ENCODE results near the gene CHST11. TPM values are rescaled to one million over a fixed set of nuclear protein-coding genes. Genes with fewer than 3 reads are reported as not detected.

Gene CHST11
- total and polyA plus RNA-seq, 2 donors from 2014 or later: 2.0 to 23.3 TPM

DNA sequence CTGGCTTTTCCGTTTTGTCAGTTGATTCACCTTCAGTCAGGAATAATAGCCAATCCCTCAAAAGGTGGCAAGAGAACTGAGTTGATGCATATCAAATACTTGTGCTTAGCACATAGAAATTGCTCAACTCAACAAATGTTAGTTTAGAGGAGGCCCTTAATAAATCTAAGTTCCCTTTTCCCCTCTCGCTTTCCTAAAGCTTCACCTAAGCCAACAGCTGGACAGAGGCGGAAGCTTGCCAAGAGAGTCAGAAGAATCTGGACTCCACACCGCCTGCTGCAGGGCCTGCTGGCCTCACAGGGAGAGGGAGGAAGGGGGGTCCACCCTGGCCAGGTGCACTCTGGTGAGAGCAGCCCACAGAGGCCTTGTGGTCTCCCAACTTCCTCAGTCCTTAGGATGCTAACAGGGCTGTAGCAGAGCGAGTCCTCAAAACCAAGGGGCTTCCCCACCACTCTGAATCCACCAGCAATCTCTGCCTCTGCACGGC is 213.1 kb downstream of the CHST11 start:
- Histone ChIP-seq H3K9ac (ENCODE audit: low read length in 3 of 3) (no peak overlapping the region), H3K4me3 (ENCODE audit: low read length in 3 of 3) (no peak overlapping the region), H3K27me3 (ENCODE audit: control insufficient read depth, insufficient read depth, low read length) (no peaks in the 10 kb centered on the region), H3K4me1 (ENCODE audit: control insufficient read depth in 2 of 3, insufficient read depth in 2 of 3, low read depth in 1 of 3, low read length in 3 of 3) (peaks cover 0 to 40% (median 24%) of the 10 kb centered on the region in 3 donors), H3K27ac (ENCODE audit: low read depth in 2 of 2, low read length in 2 of 2) (no peak overlapping the region), H3K9me3 (ENCODE audit: control insufficient read depth in 2 of 3, insufficient read depth in 1 of 3, low read length in 3 of 3) (no peaks in the 10 kb centered on the region), H3K36me3 (ENCODE audit: control insufficient read depth in 2 of 3, insufficient read depth in 3 of 3, low read length in 3 of 3) (no peaks in the 10 kb centered on the region)
- DNase-seq (peak in 2 of 5 donors; percentile 44 to 78), FAIRE-seq (no peak)
- TF ChIP-seq, protein P1, sequence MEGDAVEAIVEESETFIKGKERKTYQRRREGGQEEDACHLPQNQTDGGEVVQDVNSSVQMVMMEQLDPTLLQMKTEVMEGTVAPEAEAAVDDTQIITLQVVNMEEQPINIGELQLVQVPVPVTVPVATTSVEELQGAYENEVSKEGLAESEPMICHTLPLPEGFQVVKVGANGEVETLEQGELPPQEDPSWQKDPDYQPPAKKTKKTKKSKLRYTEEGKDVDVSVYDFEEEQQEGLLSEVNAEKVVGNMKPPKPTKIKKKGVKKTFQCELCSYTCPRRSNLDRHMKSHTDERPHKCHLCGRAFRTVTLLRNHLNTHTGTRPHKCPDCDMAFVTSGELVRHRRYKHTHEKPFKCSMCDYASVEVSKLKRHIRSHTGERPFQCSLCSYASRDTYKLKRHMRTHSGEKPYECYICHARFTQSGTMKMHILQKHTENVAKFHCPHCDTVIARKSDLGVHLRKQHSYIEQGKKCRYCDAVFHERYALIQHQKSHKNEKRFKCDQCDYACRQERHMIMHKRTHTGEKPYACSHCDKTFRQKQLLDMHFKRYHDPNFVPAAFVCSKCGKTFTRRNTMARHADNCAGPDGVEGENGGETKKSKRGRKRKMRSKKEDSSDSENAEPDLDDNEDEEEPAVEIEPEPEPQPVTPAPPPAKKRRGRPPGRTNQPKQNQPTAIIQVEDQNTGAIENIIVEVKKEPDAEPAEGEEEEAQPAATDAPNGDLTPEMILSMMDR (IDR thresholded peaks at IDR 0.05; ENCODE audit: borderline replicate concordance, extremely low read depth, insufficient read depth): no peak
- intact Hi-C loops (cut with DNase I): no loop called here

DNA sequence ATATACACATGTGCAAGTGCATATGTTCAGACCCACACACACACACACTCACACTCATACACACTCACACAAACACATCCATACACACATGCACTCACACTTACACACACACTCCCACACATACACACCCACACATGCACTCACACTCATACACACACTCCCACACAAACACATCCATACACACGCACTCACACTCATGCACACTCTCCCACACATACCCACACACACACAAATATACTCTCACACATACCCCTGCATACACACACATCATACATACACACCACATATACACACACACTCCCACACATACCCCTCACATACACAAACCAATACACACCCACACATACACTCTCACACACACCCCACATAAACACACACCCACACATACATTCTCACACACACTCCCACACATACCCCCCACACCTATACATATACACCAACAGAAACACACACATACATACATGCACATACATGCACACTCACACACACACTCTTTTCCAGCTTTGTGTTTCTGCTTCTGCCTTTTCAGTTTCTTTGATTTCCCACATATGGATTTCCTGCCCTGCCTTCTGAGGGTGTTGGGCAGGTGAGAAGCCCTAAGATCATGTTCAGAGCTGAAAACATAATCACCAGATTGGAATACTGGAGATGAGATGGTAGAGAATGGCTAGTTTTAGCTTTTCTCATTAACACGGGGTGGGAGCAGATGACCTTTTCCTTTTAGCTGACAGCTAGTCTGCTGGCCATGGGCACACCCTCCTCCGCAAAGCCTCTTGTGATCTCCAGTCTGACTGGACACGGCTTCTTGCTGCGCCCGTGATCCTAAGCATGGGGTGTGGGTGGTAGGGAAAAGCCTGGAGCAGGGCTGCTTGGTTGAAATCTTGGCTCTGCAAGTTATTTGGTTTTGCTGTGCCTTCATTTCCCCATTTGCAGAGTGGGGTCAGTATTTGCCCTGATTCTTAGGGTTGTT is 214.0 kb downstream of the CHST11 start:
- no peak overlapping the region for H3K4me3 ChIP-seq (ENCODE audit: low read length in 3 of 3)
- intact Hi-C loops (cut with DNase I): no loop called here
- no peak overlapping the region for H3K9ac ChIP-seq (ENCODE audit: low read length in 3 of 3)
- H3K27me3 ChIP-seq (ENCODE audit: control insufficient read depth, insufficient read depth, low read length): no peaks in the 10 kb centered on the region
- FAIRE-seq (no peak), DNase-seq (no peak)
- H3K9me3 ChIP-seq (ENCODE audit: control insufficient read depth in 2 of 3, insufficient read depth in 1 of 3, low read length in 3 of 3): no peaks in the 10 kb centered on the region
- H3K4me1 ChIP-seq (ENCODE audit: control insufficient read depth in 2 of 3, insufficient read depth in 2 of 3, low read depth in 1 of 3, low read length in 3 of 3): peaks cover 0 to 40% (median 24%) of the 10 kb centered on the region in 3 donors
- no peaks in the 10 kb centered on the region for H3K36me3 ChIP-seq (ENCODE audit: control insufficient read depth in 2 of 3, insufficient read depth in 3 of 3, low read length in 3 of 3)
- no peak overlapping the region for H3K27ac ChIP-seq (ENCODE audit: low read depth in 2 of 2, low read length in 2 of 2)
- TF ChIP-seq, protein P1 (IDR thresholded peaks at IDR 0.05; ENCODE audit: borderline replicate concordance, extremely low read depth, insufficient read depth): no peak

DNA sequence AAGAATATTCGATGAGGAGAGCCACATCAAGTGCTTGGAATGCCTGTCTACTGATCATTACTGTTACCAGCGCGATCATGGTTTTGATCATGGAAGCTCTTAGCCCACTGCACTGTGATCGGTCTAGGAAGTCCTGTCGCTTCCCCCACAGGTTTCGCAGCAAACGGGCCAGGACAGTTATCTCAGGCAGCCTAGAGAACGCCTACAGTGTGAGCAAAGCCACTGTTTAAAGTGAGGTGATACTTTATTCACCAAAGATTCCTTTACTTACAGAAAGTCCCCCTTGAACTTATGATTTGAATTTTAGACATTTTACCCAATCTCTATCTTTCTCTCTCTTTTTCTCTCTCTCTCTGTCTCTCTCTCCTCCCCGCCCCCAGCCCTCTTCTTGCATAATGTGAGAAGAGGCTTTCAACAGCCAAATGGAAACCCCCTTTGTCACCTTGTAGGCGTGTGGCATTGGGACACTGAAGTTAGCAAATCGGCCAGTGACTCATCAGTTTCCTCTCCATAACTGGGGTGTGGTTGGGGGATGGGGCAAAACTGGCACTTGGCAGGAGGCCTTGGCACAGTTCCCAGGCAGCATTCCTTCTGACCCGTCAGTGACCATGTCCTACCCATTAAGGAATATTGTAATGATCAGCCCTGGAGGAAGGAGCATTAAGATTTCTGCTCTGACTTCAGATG is 214.8 kb downstream of the CHST11 start:
- peak overlapping the region; percentile 26 to 68 for H3K27ac ChIP-seq (ENCODE audit: low read depth in 2 of 2, low read length in 2 of 2)
- no peaks in the 10 kb centered on the region for H3K27me3 ChIP-seq (ENCODE audit: control insufficient read depth, insufficient read depth, low read length)
- FAIRE-seq: no peak
- DNase-seq: peak in 3 of 5 donors; percentile 52 to 96 (median 73)
- TF ChIP-seq, protein P1 (IDR thresholded peaks at IDR 0.05; ENCODE audit: borderline replicate concordance, extremely low read depth, insufficient read depth): no peak
- intact Hi-C loops (cut with DNase I): no loop called here
- no peaks in the 10 kb centered on the region for H3K36me3 ChIP-seq (ENCODE audit: control insufficient read depth in 2 of 3, insufficient read depth in 3 of 3, low read length in 3 of 3)
- no peaks in the 10 kb centered on the region for H3K9me3 ChIP-seq (ENCODE audit: control insufficient read depth in 2 of 3, insufficient read depth in 1 of 3, low read length in 3 of 3)
- peaks cover 0 to 40% (median 24%) of the 10 kb centered on the region in 3 donors for H3K4me1 ChIP-seq (ENCODE audit: control insufficient read depth in 2 of 3, insufficient read depth in 2 of 3, low read depth in 1 of 3, low read length in 3 of 3)
- H3K9ac ChIP-seq (ENCODE audit: low read length in 3 of 3): no peak overlapping the region
- peak overlapping the region in 1 of 3 donors; percentile 20 for H3K4me3 ChIP-seq (ENCODE audit: low read length in 3 of 3)
